SK-N-MC (cell line): ENCODE measurements around the gene SMURF1.

Experiments
- EZH2 ChIP-seq: fragments of 200-600 bp; sonication (generic); IDR thresholded peaks from one replicate; pipeline ENCODE4 v1.6.1; 2017; ENCODE audit warnings: antibody characterized with exemption
- POLR2AphosphoS5 ChIP-seq: IDR thresholded peaks from 2 replicates; pipeline ENCODE4 v1.6.1; 2012; ENCODE audit warnings: mild to moderate bottlenecking, low read depth, low read length, borderline replicate concordance

DNA sequence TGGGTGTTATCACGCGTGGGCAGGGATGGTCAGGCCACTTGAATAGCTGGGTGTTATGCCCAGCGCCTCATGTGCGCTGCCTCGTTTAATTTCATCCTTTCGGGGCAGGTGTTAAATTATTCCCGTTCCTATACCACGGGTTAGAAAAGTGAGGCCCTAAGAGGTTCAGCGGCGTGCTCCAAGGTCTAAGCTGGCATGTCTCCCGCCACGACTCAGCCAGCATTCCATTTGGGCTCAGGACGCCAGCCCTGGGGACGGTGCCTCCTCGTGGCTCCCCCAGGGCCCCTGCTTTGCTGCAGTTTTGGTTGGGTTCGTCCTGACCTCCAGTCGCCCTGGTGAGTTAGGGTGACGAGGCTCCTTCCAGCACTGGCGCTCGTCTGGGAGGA is 141.1 kb downstream of the SMURF1 start:
- TF ChIP-seq EZH2 (no peak), POLR2AphosphoS5 (no peak)
